SK-N-SH treated with all-trans-retinoic acid at 6 μM for 48 hours (cell line): ENCODE results near the gene KIZ.

Experiments used
- ARNTL ChIP-seq: fragments of 450-650 bp; formaldehyde crosslinking; IDR thresholded peaks from 2 replicates; pipeline ENCODE4 v1.5.0; 2020; ENCODE audit warnings: low read depth, mild to moderate bottlenecking, moderate library complexity, borderline replicate concordance
- BACH2 ChIP-seq: fragments of 250-450 bp; sonication (Bioruptor Pico); IDR thresholded peaks from 2 replicates; pipeline ENCODE4 v1.9.0; 2021; ENCODE audit warnings: mild to moderate bottlenecking, borderline replicate concordance
- CREB5 ChIP-seq: fragments of 250-450 bp; sonication (Bioruptor Pico); IDR thresholded peaks from 2 replicates; pipeline ENCODE4 v1.5.1; 2020; ENCODE audit warnings: low read depth, mild to moderate bottlenecking, moderate library complexity
- CSDC2 ChIP-seq: fragments of 250-450 bp; sonication (Bioruptor Pico); IDR thresholded peaks from 2 replicates; pipeline ENCODE4 v1.5.0; 2020; ENCODE audit warnings: mild to moderate bottlenecking, moderate library complexity
- CSRNP3 ChIP-seq: fragments of 250-450 bp; sonication (Bioruptor Pico); IDR thresholded peaks from 2 replicates; pipeline ENCODE4 v1.5.1; 2021; ENCODE audit warnings: mild to moderate bottlenecking, moderate library complexity
- ESRRG ChIP-seq: fragments of 250-450 bp; sonication (Bioruptor Pico); IDR thresholded peaks from 2 replicates; pipeline ENCODE4 v1.6.1; 2021; ENCODE audit warnings: mild to moderate bottlenecking
- GLIS3 ChIP-seq: fragments of 250-450 bp; sonication (Bioruptor Pico); IDR thresholded peaks from 2 replicates; pipeline ENCODE4 v1.5.0; 2020; ENCODE audit warnings: mild to moderate bottlenecking, moderate library complexity
- OSR1 ChIP-seq: fragments of 250-450 bp; sonication (Bioruptor Pico); IDR thresholded peaks from 2 replicates; pipeline ENCODE4 v1.8.0; 2022; ENCODE audit warnings: moderate library complexity, mild to moderate bottlenecking, inconsistent platforms
- SNAI2 ChIP-seq: fragments of 250-450 bp; sonication (Bioruptor Pico); IDR thresholded peaks from 2 replicates; pipeline ENCODE4 v1.5.0; 2020; ENCODE audit warnings: mild to moderate bottlenecking, moderate library complexity
- ZFP30 ChIP-seq: fragments of 450-650 bp; formaldehyde crosslinking; IDR thresholded peaks from 2 replicates; pipeline ENCODE4 v1.5.0; 2022; ENCODE audit warnings: mild to moderate bottlenecking, moderate library complexity
- ZNF565 ChIP-seq: fragments of 450-650 bp; formaldehyde crosslinking; conservative IDR thresholded peaks from 2 replicates; pipeline ENCODE4 v1.5.0; 2020; ENCODE audit warnings: low read depth, mild to moderate bottlenecking, moderate library complexity
- ZNF8 ChIP-seq: fragments of 450-650 bp; formaldehyde crosslinking; IDR thresholded peaks from 2 replicates; pipeline ENCODE4 v1.5.0; 2020; ENCODE audit warnings: mild to moderate bottlenecking, moderate library complexity
- TF ChIP-seq, protein P1 (sequence below): fragments of 250-450 bp; sonication (Bioruptor Pico); IDR thresholded peaks from 2 replicates; pipeline ENCODE4 v1.8.0; 2020; ENCODE audit warnings: mild to moderate bottlenecking, moderate library complexity, borderline replicate concordance
- TF ChIP-seq, protein P2 (sequence below): fragments of 250-450 bp; sonication (Bioruptor Pico); IDR thresholded peaks from 2 replicates; pipeline ENCODE4 v1.5.0; 2020; ENCODE audit warnings: mild to moderate bottlenecking, moderate library complexity

DNA sequence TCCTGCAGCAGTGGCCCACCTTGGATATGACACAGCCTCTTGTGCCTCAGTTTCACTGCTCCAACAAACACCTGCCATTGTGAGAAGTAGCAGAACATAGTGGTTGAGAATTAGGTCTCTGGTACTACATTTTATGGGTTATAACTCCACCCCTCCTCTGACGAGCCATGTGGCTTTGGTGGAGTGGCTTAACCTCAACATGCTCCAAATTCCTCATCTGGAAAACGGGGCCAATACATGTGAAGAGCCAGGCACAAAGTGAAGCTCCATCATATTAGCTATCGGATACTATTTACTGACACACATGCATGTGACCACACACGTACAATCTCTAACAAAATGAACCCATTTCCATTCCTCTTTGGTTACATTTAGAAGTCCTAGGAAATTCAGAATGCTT, 8.4 kb upstream of the KIZ start:
- TF ChIP-seq, protein P1, sequence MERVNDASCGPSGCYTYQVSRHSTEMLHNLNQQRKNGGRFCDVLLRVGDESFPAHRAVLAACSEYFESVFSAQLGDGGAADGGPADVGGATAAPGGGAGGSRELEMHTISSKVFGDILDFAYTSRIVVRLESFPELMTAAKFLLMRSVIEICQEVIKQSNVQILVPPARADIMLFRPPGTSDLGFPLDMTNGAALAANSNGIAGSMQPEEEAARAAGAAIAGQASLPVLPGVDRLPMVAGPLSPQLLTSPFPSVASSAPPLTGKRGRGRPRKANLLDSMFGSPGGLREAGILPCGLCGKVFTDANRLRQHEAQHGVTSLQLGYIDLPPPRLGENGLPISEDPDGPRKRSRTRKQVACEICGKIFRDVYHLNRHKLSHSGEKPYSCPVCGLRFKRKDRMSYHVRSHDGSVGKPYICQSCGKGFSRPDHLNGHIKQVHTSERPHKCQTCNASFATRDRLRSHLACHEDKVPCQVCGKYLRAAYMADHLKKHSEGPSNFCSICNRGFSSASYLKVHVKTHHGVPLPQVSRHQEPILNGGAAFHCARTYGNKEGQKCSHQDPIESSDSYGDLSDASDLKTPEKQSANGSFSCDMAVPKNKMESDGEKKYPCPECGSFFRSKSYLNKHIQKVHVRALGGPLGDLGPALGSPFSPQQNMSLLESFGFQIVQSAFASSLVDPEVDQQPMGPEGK: no peak
- TF ChIP-seq ZNF8 (CRISPR knock-in tag): no peak
- no peak for TF ChIP-seq CREB5
- no peak for TF ChIP-seq CSRNP3 (CRISPR knock-in tag)
- no peak for TF ChIP-seq OSR1 (CRISPR knock-in tag)
- TF ChIP-seq ZFP30 (CRISPR knock-in tag): no peak
- TF ChIP-seq ARNTL (CRISPR knock-in tag): no peak
- TF ChIP-seq ZNF565 (CRISPR knock-in tag): no peak
- no peak for TF ChIP-seq BACH2 (CRISPR knock-in tag)
- TF ChIP-seq GLIS3 (CRISPR knock-in tag): no peak
- TF ChIP-seq, protein P2, sequence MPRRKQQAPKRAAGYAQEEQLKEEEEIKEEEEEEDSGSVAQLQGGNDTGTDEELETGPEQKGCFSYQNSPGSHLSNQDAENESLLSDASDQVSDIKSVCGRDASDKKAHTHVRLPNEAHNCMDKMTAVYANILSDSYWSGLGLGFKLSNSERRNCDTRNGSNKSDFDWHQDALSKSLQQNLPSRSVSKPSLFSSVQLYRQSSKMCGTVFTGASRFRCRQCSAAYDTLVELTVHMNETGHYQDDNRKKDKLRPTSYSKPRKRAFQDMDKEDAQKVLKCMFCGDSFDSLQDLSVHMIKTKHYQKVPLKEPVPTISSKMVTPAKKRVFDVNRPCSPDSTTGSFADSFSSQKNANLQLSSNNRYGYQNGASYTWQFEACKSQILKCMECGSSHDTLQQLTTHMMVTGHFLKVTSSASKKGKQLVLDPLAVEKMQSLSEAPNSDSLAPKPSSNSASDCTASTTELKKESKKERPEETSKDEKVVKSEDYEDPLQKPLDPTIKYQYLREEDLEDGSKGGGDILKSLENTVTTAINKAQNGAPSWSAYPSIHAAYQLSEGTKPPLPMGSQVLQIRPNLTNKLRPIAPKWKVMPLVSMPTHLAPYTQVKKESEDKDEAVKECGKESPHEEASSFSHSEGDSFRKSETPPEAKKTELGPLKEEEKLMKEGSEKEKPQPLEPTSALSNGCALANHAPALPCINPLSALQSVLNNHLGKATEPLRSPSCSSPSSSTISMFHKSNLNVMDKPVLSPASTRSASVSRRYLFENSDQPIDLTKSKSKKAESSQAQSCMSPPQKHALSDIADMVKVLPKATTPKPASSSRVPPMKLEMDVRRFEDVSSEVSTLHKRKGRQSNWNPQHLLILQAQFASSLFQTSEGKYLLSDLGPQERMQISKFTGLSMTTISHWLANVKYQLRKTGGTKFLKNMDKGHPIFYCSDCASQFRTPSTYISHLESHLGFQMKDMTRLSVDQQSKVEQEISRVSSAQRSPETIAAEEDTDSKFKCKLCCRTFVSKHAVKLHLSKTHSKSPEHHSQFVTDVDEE (CRISPR knock-in tag): no peak
- no peak for TF ChIP-seq CSDC2 (CRISPR knock-in tag)
- no peak for TF ChIP-seq SNAI2 (CRISPR knock-in tag)
- no peak for TF ChIP-seq ESRRG (CRISPR knock-in tag)
